Ecto neural progenitor cell (in vitro differentiated cells): ENCODE data around the gene SCAF11.
A peak's percentile ranks its signal among the peaks of the same experiment; 100 is the strongest.
"Not testable (repeated sequence)": the region's sequence is repeated elsewhere in the genome, so short reads cannot be mapped to it uniquely, and the experiment has no call there.

Source experiments
- DNase-seq: peaks from one replicate; pipeline ENCODE4 v3.0.0-alpha.2; 2018; ENCODE audit warnings: low spot score

SCAF11 gene, protein sequence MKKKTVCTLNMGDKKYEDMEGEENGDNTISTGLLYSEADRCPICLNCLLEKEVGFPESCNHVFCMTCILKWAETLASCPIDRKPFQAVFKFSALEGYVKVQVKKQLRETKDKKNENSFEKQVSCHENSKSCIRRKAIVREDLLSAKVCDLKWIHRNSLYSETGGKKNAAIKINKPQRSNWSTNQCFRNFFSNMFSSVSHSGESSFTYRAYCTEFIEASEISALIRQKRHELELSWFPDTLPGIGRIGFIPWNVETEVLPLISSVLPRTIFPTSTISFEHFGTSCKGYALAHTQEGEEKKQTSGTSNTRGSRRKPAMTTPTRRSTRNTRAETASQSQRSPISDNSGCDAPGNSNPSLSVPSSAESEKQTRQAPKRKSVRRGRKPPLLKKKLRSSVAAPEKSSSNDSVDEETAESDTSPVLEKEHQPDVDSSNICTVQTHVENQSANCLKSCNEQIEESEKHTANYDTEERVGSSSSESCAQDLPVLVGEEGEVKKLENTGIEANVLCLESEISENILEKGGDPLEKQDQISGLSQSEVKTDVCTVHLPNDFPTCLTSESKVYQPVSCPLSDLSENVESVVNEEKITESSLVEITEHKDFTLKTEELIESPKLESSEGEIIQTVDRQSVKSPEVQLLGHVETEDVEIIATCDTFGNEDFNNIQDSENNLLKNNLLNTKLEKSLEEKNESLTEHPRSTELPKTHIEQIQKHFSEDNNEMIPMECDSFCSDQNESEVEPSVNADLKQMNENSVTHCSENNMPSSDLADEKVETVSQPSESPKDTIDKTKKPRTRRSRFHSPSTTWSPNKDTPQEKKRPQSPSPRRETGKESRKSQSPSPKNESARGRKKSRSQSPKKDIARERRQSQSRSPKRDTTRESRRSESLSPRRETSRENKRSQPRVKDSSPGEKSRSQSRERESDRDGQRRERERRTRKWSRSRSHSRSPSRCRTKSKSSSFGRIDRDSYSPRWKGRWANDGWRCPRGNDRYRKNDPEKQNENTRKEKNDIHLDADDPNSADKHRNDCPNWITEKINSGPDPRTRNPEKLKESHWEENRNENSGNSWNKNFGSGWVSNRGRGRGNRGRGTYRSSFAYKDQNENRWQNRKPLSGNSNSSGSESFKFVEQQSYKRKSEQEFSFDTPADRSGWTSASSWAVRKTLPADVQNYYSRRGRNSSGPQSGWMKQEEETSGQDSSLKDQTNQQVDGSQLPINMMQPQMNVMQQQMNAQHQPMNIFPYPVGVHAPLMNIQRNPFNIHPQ (N-terminal part only)

GRCh38 chr12:45990468-45991283, at the start of gene SCAF11:
TSS of gene SCAF11 (minus strand) at chr12:45990574. CDS start at chr12:45964167, 26,407 bp downstream.
- peak; percentile 100 for DNase-seq

GRCh38 chr12:46037066-46037465, 46.7 kb upstream of the SCAF11 start:
- DNase-seq, result not testable (repeated sequence)

DNA sequence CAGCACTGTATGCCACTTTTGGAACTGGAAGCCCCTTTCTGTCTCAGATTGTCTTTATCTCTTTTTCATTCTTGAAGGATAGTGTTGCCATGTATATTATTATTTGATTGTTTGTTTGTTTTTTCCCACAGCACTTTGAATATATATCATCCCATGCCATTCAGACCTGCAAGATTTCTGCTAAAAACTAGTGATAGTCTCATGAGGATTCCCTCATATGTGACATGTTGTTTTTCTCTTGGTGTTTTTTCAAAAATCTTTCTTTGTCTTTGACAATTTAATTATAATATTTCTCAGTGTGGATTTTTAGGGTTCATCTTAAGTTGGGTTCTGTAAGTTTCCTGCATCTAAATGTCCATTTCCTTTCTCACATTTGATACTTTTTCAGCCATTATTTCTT, 36.8 kb upstream of the SCAF11 start:
- DNase-seq, result no peak

- no peak for DNase-seq
Observed at GRCh38 chr12:46024099-46024498, 33.7 kb upstream of the SCAF11 start.

GRCh38 chr12:46020768-46021167, 30.4 kb upstream of the SCAF11 start:
- no peak for DNase-seq

- DNase-seq, result not testable (repeated sequence)
Observed at GRCh38 chr12:46018712-46019111, 28.3 kb upstream of the SCAF11 start.

DNA sequence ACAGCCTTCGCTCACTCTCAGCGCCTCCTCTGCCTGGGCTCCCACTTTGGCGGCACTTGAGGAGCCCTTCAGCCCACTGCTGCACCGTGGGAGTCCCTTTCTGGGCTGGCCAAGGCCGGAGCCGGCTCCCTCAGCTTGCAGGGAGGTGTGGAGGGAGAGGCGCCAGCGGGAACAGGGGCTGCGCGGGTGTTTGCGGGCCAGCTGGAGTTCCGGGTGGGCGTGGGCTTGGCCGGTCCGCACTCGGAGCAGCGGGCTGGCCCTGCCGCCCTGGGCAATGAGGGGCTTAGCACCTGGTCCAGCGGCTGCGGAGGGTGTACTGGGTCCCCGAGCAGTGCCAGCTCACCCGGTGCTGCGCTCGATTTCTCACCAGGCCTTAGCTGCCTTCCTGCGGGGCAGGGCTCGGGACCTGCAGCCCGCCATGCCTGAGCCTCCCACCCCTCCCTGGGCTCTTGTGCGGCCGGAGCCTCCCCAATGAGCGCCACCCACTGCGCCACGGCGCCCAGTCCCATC, 27.5 kb upstream of the SCAF11 start:
- DNase-seq, result not testable (repeated sequence)

- no peak for DNase-seq
Observed at GRCh38 chr12:46005823-46006222, 15.4 kb upstream of the SCAF11 start.

DNA sequence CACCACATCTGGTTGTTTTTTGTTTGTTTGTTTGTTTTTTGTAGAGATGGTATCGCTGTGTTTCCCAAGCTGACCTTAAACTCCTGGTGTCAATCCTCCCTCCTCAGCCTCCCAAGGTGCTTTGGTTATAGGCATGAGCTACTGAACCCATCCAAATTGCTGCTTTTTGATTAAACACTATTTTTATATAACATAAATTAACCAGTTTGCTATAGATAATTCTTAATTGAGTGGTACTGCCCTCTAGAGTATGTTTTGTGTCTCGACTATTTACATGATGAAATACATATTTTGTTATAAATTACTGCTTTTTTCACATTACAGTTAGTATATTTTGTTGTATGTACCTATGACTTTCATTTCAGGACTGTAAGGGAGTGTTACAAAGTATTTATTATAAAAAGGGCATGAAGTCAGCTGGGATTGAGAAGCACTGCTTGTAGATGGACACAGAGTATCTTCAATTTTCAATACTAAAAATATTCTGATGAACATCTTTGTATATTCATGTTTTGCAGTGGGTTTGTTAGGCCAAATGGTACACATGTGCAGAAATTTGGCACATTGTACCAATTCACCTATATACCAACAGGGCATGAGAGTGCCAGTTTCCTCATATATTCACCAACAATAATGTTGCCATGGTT, 14.9 kb upstream of the SCAF11 start:
- no peak for DNase-seq

- DNase-seq, result no peak
Observed at GRCh38 chr12:46004715-46005114, 14.3 kb upstream of the SCAF11 start.

DNA sequence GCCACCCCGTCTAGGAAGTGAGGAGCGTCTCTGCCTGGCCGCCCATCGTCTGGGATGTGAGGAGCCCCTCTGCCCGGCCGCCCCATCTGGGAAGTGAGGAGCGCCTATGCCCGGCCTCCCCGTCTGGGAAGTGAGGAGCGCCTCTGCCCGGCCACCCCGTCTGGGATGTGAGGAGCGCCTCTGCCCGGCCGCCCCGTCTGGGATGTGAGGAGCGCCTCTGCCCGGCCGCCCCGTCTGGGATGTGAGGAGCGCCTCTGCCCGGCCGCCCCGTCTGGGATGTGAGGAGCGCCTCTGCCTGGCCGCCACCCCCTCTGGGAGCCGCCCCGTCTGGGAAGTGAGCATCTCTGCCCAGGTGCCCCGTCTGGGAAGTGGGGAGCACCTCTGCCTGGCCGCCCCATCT, 9.7 kb upstream of the SCAF11 start:
- DNase-seq, result not testable (repeated sequence)

GRCh38 chr12:45994736-45995135, 4.4 kb upstream of the SCAF11 start:
- no peak for DNase-seq

DNA sequence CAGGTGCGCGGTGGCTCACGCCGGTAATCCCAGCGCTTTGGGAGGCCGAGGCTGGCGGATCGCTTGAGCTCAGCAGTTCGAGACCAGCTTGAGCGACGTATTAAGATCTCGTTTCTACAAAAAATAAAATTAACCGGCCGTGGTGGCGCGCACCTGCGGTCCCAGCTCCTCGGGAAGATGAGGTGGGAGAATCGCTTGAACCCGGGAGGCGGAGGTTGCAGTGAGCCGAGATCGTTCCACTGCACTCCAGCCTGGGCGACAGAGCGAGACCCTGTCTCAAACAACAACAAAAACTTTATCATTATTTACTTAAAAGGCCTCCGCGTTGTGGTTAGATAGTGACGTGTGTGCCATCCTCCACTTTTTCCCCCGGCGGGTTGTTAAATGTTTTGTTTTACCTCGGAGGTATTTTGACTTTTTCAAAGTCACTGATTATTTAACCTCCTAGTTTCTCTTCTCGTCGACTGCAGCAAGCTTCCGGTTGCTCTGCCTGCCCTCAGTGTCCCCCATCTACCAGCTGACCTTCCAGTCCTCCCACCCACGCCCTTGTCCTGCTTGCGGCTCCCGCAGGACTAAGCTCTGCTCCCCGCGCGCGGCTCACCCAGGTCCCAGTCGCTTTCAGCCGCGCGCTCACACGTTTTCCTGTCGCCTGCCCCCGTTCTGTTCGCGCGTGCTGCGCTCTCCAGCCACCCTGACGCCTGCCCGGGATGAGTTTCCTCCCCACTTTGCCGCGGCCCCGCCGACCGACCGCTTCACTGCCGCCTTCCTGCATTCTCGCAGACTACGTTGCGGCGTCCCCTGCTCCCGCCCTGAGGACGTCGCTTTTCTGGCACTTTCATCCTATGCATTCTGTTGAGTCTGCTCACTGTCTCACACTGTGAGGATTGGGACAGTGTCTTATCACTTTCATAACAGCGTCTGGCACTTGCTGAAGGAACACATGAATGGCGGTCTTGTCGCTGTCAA, 1.2 kb upstream of the SCAF11 start:
- peak; percentile 87 for DNase-seq

DNA sequence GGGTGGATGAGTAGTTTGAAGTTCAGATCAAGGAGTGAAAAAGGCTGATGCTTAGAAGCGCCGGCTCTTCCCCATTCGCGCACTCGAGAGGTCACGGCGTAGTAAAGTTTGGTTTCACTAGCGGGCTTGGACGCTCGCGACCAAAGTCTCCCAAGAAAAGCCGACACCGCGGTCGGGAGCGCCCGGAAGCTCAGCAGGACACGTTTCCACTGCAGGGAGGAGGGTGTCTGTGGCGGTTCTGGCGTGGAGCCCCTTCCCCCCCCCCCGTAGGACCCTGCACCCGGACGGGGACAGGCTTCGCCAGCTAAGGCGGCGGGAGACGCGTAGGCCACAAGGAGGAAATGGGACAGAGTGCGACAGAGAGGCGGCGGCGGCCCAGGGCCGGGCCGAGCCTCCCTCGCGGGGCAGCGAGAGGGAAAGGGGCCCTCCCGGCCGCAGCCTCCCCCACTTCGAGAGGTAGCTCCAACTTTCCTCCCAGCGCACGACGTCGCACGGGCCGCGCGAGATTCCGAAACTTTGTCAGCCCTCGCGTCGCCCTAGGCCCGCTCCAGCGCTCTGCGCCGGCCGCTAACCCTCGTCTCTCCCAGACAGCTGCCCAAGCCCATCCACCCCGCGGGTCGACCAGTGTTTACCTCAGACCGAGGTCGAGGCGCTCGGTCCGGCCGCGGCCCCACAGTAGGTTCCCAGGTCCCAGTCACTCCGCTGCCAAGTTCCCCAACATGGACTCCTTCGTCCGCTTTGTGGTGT, 480 bp downstream of the SCAF11 start:
- DNase-seq, result no peak

GRCh38 chr12:45989287-45989686, 1.1 kb downstream of the SCAF11 start:
- DNase-seq, result no peak

- DNase-seq, result no peak
Observed at GRCh38 chr12:45988264-45988663, 2.1 kb downstream of the SCAF11 start.

- DNase-seq, result no peak
Observed at GRCh38 chr12:45987340-45987727, 3.0 kb downstream of the SCAF11 start.

DNA sequence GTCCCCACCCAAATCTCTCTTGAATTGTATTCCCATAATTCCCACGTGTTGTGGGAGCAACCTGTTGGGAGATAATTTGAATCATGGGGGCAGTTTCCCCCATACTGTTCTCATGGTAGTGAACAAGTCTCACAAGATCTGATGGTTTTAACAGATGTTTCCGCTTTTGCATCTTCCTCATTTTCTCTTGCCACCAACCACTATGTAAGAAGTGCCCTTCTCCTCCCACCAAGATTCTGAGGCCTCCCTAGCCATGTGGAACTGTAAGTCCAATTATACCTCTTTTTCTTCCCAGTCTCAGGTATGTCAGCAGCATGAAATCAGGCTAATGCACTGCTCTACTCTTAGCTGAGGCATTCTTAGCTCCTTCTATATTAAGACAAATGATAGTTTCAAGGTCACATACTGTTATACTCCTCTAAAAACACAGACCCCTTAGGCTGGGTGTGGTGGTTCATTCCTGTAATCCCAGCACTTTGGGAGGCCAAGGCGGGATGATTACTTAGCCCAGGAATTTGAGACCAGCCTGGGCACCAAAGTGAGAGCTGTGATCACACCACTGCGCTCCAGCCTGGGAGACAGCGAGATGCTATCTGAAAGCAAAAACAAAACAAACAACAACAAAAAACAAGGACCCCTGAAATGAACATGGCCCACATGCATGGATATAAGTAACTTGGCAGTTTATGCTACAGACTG, 3.6 kb downstream of the SCAF11 start:
- peak; percentile 50 for DNase-seq
